ENCODE results near the gene SATB1. TPM values are rescaled to one million over a fixed set of nuclear protein-coding genes. Genes with fewer than 3 reads are reported as not detected.

The SATB1 gene
- polyA plus RNA-seq, 1 donor from 2014 or later, result 16.0 TPM

- H2AFZ ChIP-seq (ENCODE audit: low read depth, low read length), result no peak overlapping the region
Measured at GRCh38 chr3:18337231-18337630, 87.9 kb downstream of the SATB1 start.

GRCh38 chr3:18334837-18335601 is 90.1 kb downstream of the SATB1 start:
- no peaks in the 10 kb centered on the region for H3K79me2 ChIP-seq (replicated peaks; ENCODE audit: insufficient read depth, low read length)
- no peaks in the 10 kb centered on the region for H3K9me2 ChIP-seq (ENCODE audit: insufficient read depth, low read length)
- H3K27ac ChIP-seq (ENCODE audit: low read length), result no peak overlapping the region
- no peaks in the 10 kb centered on the region for H3K9me3 ChIP-seq (ENCODE audit: low read length)
- H3F3A ChIP-seq (ENCODE audit: insufficient read depth, low read length, poor library complexity, severe bottlenecking), result no peaks in the 10 kb centered on the region
- H3K4me2 ChIP-seq (ENCODE audit: low read length), result no peak overlapping the region
- H4K20me1 ChIP-seq (ENCODE audit: insufficient read depth), result no peaks in the 10 kb centered on the region
- H2AFZ ChIP-seq (ENCODE audit: low read depth, low read length), result no peak overlapping the region
- H3K9ac ChIP-seq (ENCODE audit: low read length), result no peak overlapping the region
- no peak overlapping the region for H3K4me3 ChIP-seq (ENCODE audit: low read length)
- no peaks in the 10 kb centered on the region for H3K27me3 ChIP-seq (ENCODE audit: insufficient read depth, low read depth, low read length)
- H3K36me3 ChIP-seq (ENCODE audit: insufficient read depth, low read length), result no peaks in the 10 kb centered on the region
- TF ChIP-seq EP300 (conservative IDR thresholded peaks at IDR 0.05; ENCODE audit: poor library complexity, severe bottlenecking) (no peak), MXI1 (conservative IDR thresholded peaks at IDR 0.05; ENCODE audit: poor library complexity, severe bottlenecking) (no peak), POLR2AphosphoS5 (IDR thresholded peaks at IDR 0.05) (no peak), REST (IDR thresholded peaks at IDR 0.05; ENCODE audit: borderline replicate concordance) (no peak), TAF1 (IDR thresholded peaks at IDR 0.05; ENCODE audit: low read depth) (no peak), RAD21 (conservative IDR thresholded peaks at IDR 0.05) (no peak), SMC3 (conservative IDR thresholded peaks at IDR 0.05; ENCODE audit: poor library complexity) (no peak), EZH2 (IDR thresholded peaks at IDR 0.05; ENCODE audit: borderline replicate concordance, insufficient read depth, low read length, poor library complexity, severe bottlenecking) (no peak)

More at GRCh38 chr3:18337231-18337630, 87.9 kb downstream of the SATB1 start:
- Histone ChIP-seq H3F3A (ENCODE audit: insufficient read depth, low read length, poor library complexity, severe bottlenecking) (no peaks in the 10 kb centered on the region), H3K9me3 (ENCODE audit: low read length) (no peaks in the 10 kb centered on the region), H3K79me2 (replicated peaks; ENCODE audit: insufficient read depth, low read length) (no peaks in the 10 kb centered on the region), H3K4me3 (ENCODE audit: low read length) (no peak overlapping the region), H3K36me3 (ENCODE audit: insufficient read depth, low read length) (no peaks in the 10 kb centered on the region), H4K20me1 (ENCODE audit: insufficient read depth) (no peaks in the 10 kb centered on the region), H3K9me2 (ENCODE audit: insufficient read depth, low read length) (no peaks in the 10 kb centered on the region), H3K27me3 (ENCODE audit: insufficient read depth, low read depth, low read length) (no peaks in the 10 kb centered on the region), H3K27ac (ENCODE audit: low read length) (no peak overlapping the region), H3K4me2 (ENCODE audit: low read length) (no peak overlapping the region), H3K9ac (ENCODE audit: low read length) (no peak overlapping the region)
- TF ChIP-seq CTCF (IDR thresholded peaks at IDR 0.05; ENCODE audit: poor library complexity, severe bottlenecking), result no peak
- TF ChIP-seq TAF1 (IDR thresholded peaks at IDR 0.05; ENCODE audit: low read depth), result no peak
- TF ChIP-seq RAD21 (conservative IDR thresholded peaks at IDR 0.05), result no peak
- no peak for TF ChIP-seq EP300 (conservative IDR thresholded peaks at IDR 0.05; ENCODE audit: poor library complexity, severe bottlenecking)
- TF ChIP-seq POLR2AphosphoS5 (IDR thresholded peaks at IDR 0.05), result no peak
- no peak for TF ChIP-seq SMC3 (conservative IDR thresholded peaks at IDR 0.05; ENCODE audit: poor library complexity)
- no peak for TF ChIP-seq REST (IDR thresholded peaks at IDR 0.05; ENCODE audit: borderline replicate concordance)
- TF ChIP-seq EZH2 (IDR thresholded peaks at IDR 0.05; ENCODE audit: borderline replicate concordance, insufficient read depth, low read length, poor library complexity, severe bottlenecking), result no peak
- no peak for TF ChIP-seq MXI1 (conservative IDR thresholded peaks at IDR 0.05; ENCODE audit: poor library complexity, severe bottlenecking)
